ENCODE measurements around the gene EDC3.
"Not testable (repeated sequence)": the region's sequence is repeated elsewhere in the genome, so short reads cannot be mapped to it uniquely, and the experiment has no call there.

Gene EDC3

GRCh38 chr15:74695597-74696397 lies at the start of gene EDC3:
Gene EDC3 (minus strand): TSS chr15:74696024. CDS start chr15:74675124, 20,900 bp downstream.
- H3K27ac Mint-ChIP-seq (ENCODE audit: low read depth) = peak within 1 kb of the TSS; percentile 99
- no peaks in the 10 kb centered on the region for H3K9me3 Mint-ChIP-seq
- peak; percentile 90 for ATAC-seq (replicated peaks; ENCODE audit: extremely low read depth, poor library complexity, severe bottlenecking)
- H3K4me1 Mint-ChIP-seq = peaks cover 39% of the 10 kb centered on the region
- peak; percentile 72 to 77 for DNase-seq (ENCODE audit: low spot score in 2 of 2)
- H3K4me3 Mint-ChIP-seq = peak within 1 kb of the TSS; percentile 98
- peaks cover 15% of the 10 kb centered on the region for H3K36me3 Mint-ChIP-seq (ENCODE audit: insufficient read depth)
- H3K27me3 Mint-ChIP-seq = no peaks in the 10 kb centered on the region

- H3K4me1 Mint-ChIP-seq = no peaks in the 10 kb centered on the region
- no peaks in the 10 kb centered on the region for H3K36me3 Mint-ChIP-seq (ENCODE audit: insufficient read depth)
- peaks cover 44% of the 10 kb centered on the region for H3K27me3 Mint-ChIP-seq
- H3K4me3 Mint-ChIP-seq = no peak overlapping the region
- no peaks in the 10 kb centered on the region for H3K9me3 Mint-ChIP-seq
- DNase-seq (ENCODE audit: low spot score in 2 of 2) (no peak), ATAC-seq (replicated peaks; ENCODE audit: extremely low read depth, poor library complexity, severe bottlenecking) (no peak)
- no peak overlapping the region for H3K27ac Mint-ChIP-seq (ENCODE audit: low read depth)
Observed at GRCh38 chr15:74742422-74742821, 46.6 kb upstream of the EDC3 start.

- H3K36me3 Mint-ChIP-seq (ENCODE audit: insufficient read depth); H3K4me1 Mint-ChIP-seq; ATAC-seq (replicated peaks; ENCODE audit: extremely low read depth, poor library complexity, severe bottlenecking); H3K9me3 Mint-ChIP-seq; H3K4me3 Mint-ChIP-seq; H3K27ac Mint-ChIP-seq (ENCODE audit: low read depth); DNase-seq (ENCODE audit: low spot score in 2 of 2): not testable (repeated sequence)
- H3K27me3 Mint-ChIP-seq = peaks cover 86% of the 10 kb centered on the region
Observed at GRCh38 chr15:74738239-74738638, 42.4 kb upstream of the EDC3 start.

- no peaks in the 10 kb centered on the region for H3K9me3 Mint-ChIP-seq
- no peak for DNase-seq (ENCODE audit: low spot score in 2 of 2)
- ATAC-seq (replicated peaks; ENCODE audit: extremely low read depth, poor library complexity, severe bottlenecking) = no peak
- H3K27me3 Mint-ChIP-seq = peaks cover 89% of the 10 kb centered on the region
- H3K27ac Mint-ChIP-seq (ENCODE audit: low read depth) = no peak overlapping the region
- no peak overlapping the region for H3K4me3 Mint-ChIP-seq
- no peaks in the 10 kb centered on the region for H3K36me3 Mint-ChIP-seq (ENCODE audit: insufficient read depth)
- H3K4me1 Mint-ChIP-seq = no peaks in the 10 kb centered on the region
Observed at GRCh38 chr15:74735305-74735704, 39.5 kb upstream of the EDC3 start.

- H3K9me3 Mint-ChIP-seq = no peaks in the 10 kb centered on the region
- H3K4me1 Mint-ChIP-seq = no peaks in the 10 kb centered on the region
- no peak overlapping the region for H3K27ac Mint-ChIP-seq (ENCODE audit: low read depth)
- peaks cover 83% of the 10 kb centered on the region for H3K27me3 Mint-ChIP-seq
- ATAC-seq (replicated peaks; ENCODE audit: extremely low read depth, poor library complexity, severe bottlenecking) = no peak
- no peak overlapping the region for H3K4me3 Mint-ChIP-seq
- no peaks in the 10 kb centered on the region for H3K36me3 Mint-ChIP-seq (ENCODE audit: insufficient read depth)
- DNase-seq (ENCODE audit: low spot score in 2 of 2) = no peak
Observed at GRCh38 chr15:74733269-74733668, 37.4 kb upstream of the EDC3 start.

- DNase-seq (ENCODE audit: low spot score in 2 of 2) = no peak
- no peaks in the 10 kb centered on the region for H3K9me3 Mint-ChIP-seq
- H3K27ac Mint-ChIP-seq (ENCODE audit: low read depth) = no peak overlapping the region
- no peaks in the 10 kb centered on the region for H3K36me3 Mint-ChIP-seq (ENCODE audit: insufficient read depth)
- H3K27me3 Mint-ChIP-seq = peaks cover 80% of the 10 kb centered on the region
- H3K4me3 Mint-ChIP-seq = no peak overlapping the region
- no peaks in the 10 kb centered on the region for H3K4me1 Mint-ChIP-seq
- ATAC-seq (replicated peaks; ENCODE audit: extremely low read depth, poor library complexity, severe bottlenecking) = no peak
Observed at GRCh38 chr15:74732846-74733245, 37.0 kb upstream of the EDC3 start.

GRCh38 chr15:74730619-74731316 lies 34.9 kb upstream of the EDC3 start:
- H3K27ac Mint-ChIP-seq (ENCODE audit: low read depth) = no peak overlapping the region
- ATAC-seq (replicated peaks; ENCODE audit: extremely low read depth, poor library complexity, severe bottlenecking) (no peak), DNase-seq (ENCODE audit: low spot score in 2 of 2) (no peak)
- H3K36me3 Mint-ChIP-seq (ENCODE audit: insufficient read depth) = peaks cover 2% of the 10 kb centered on the region
- no peaks in the 10 kb centered on the region for H3K9me3 Mint-ChIP-seq
- peaks cover 6% of the 10 kb centered on the region for H3K4me1 Mint-ChIP-seq
- H3K27me3 Mint-ChIP-seq = peaks cover 72% of the 10 kb centered on the region
- no peak overlapping the region for H3K4me3 Mint-ChIP-seq

- not testable (repeated sequence) for ATAC-seq (replicated peaks; ENCODE audit: extremely low read depth, poor library complexity, severe bottlenecking)
Observed at GRCh38 chr15:74729372-74729771, 33.5 kb upstream of the EDC3 start.

GRCh38 chr15:74728699-74729098 lies 32.9 kb upstream of the EDC3 start:
- Mint-ChIP-seq H3K27me3 (peaks cover 52% of the 10 kb centered on the region), H3K4me1 (peaks cover 11% of the 10 kb centered on the region)
- not testable (repeated sequence) for H3K9me3 Mint-ChIP-seq; H3K27ac Mint-ChIP-seq (ENCODE audit: low read depth); H3K36me3 Mint-ChIP-seq (ENCODE audit: insufficient read depth); DNase-seq (ENCODE audit: low spot score in 2 of 2); H3K4me3 Mint-ChIP-seq; ATAC-seq (replicated peaks; ENCODE audit: extremely low read depth, poor library complexity, severe bottlenecking)

More at GRCh38 chr15:74729372-74729771, 33.5 kb upstream of the EDC3 start:
- H3K4me1 Mint-ChIP-seq = peaks cover 11% of the 10 kb centered on the region
- not testable (repeated sequence) for H3K36me3 Mint-ChIP-seq (ENCODE audit: insufficient read depth); H3K9me3 Mint-ChIP-seq; H3K4me3 Mint-ChIP-seq; H3K27ac Mint-ChIP-seq (ENCODE audit: low read depth); DNase-seq (ENCODE audit: low spot score in 2 of 2)
- peaks cover 58% of the 10 kb centered on the region for H3K27me3 Mint-ChIP-seq

GRCh38 chr15:74727727-74728126 lies 31.9 kb upstream of the EDC3 start:
- H3K4me3 Mint-ChIP-seq = no peak overlapping the region
- ATAC-seq (replicated peaks; ENCODE audit: extremely low read depth, poor library complexity, severe bottlenecking) = no peak
- DNase-seq (ENCODE audit: low spot score in 2 of 2) = no peak
- H3K27ac Mint-ChIP-seq (ENCODE audit: low read depth) = no peak overlapping the region
- H3K9me3 Mint-ChIP-seq = no peaks in the 10 kb centered on the region
- H3K4me1 Mint-ChIP-seq = peaks cover 11% of the 10 kb centered on the region
- peaks cover 5% of the 10 kb centered on the region for H3K36me3 Mint-ChIP-seq (ENCODE audit: insufficient read depth)
- H3K27me3 Mint-ChIP-seq = peaks cover 42% of the 10 kb centered on the region

GRCh38 chr15:74726774-74727164 lies 30.9 kb upstream of the EDC3 start:
- Mint-ChIP-seq H3K36me3 (ENCODE audit: insufficient read depth) (peaks cover 5% of the 10 kb centered on the region), H3K9me3 (no peaks in the 10 kb centered on the region), H3K27ac (ENCODE audit: low read depth) (no peak overlapping the region), H3K27me3 (peaks cover 36% of the 10 kb centered on the region), H3K4me3 (peak overlapping the region; percentile 79), H3K4me1 (peaks cover 11% of the 10 kb centered on the region)
- DNase-seq (ENCODE audit: low spot score in 2 of 2) (no peak), ATAC-seq (replicated peaks; ENCODE audit: extremely low read depth, poor library complexity, severe bottlenecking) (no peak)

GRCh38 chr15:74725845-74726773 lies 30.3 kb upstream of the EDC3 start:
- Mint-ChIP-seq H3K4me3 (peak overlapping the region; percentile 79), H3K9me3 (no peaks in the 10 kb centered on the region), H3K27me3 (peaks cover 30% of the 10 kb centered on the region), H3K27ac (ENCODE audit: low read depth) (no peak overlapping the region), H3K4me1 (peaks cover 11% of the 10 kb centered on the region), H3K36me3 (ENCODE audit: insufficient read depth) (peaks cover 5% of the 10 kb centered on the region)
- ATAC-seq (replicated peaks; ENCODE audit: extremely low read depth, poor library complexity, severe bottlenecking) (peak; percentile 73), DNase-seq (ENCODE audit: low spot score in 2 of 2) (peak in 1 of 2 donors; percentile 23)
